CD1c-positive myeloid dendritic cell (primary cell): ENCODE measurements around the gene C4orf51.

Source experiments
- DNase-seq: peaks from one replicate; pipeline ENCODE4 v3.0.0-alpha.2; 2016; ENCODE audit errors: extremely low spot score

Gene C4orf51

DNA sequence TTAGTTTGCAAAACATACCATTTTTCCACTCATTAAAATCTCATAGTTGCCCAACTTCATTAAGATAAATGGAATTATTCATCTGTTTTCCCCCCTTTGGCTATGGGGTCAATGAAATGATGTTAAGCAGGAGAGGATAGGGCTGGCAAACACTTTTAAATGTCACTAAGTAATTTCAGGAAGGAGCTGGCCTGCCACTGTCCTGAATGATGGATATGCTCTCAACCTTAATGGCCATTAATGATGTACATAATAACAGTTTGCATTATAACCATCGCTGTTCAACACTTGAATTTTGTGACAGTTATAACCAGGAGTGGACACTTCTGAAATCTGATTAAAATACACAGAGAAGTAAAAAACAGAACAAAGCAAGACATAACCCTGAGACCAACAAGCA lies 77.2 kb downstream of the C4orf51 start:
- no peak for DNase-seq

DNA sequence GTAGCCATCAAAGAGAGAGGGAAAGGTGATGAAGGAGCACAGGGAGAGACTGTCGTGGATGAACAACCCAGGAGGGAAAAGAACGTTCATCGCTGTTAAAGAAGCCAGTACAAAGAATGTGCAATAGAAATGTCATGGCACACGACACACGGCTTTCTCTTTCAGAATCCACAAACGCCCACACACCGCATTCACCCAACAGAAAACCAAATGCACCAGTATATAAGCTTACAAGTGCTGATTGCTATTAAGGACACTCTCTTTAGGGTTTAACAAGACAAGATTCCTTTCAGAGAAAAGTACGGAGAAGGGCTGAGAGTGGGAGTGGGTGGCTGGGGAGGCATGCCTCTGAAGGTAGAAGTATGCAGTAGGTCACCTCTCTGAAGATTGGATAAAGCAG lies 80.2 kb downstream of the C4orf51 start:
- no peak for DNase-seq

DNA sequence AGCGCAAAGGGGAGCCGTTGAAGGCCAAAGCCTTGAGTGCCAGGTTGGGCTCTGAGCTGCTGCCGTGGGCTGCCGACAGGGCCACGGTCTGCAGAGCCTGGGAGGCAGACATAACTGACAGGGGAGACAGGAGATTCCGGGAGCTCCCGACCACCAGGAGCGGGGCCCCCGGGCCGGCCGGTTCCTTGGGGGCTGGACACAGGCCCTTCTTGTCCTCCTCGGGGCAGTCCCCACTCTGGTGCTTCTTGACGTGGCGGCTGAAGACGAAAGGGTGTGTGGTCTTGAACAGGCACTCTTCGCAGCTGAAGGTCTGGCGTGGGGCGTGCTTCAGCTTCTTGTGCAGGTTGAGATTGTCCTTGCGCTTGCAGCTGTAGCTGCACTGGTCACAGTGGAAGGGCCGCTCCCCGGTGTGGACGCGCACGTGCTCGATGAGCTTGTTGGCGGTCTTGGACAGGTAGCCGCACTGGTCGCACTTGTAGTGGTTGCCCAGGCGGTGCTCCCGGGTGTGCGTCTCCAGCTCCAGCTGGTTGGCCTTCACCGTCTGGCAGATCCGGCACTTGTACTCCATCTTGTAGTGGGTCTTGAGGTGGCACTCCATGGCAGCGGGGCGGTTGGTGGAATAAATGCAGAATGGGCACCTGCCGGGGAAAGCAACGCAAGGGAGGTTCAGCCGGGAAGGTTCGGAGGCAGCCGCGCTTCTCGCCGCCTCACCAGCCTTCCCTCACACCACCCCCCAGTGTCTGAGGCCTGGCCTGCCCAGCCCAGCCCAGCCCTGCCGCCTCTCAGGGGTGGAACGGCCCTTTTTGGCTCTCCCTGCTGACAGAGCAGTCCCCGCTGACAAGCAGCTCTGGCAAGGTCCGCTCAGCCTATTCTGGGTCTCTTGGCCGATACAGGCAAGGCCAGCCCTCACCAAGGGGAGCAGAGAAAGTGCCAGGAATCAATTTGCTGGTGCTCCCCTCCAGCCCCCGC lies 81.3 kb downstream of the C4orf51 start:
- no peak for DNase-seq

DNA sequence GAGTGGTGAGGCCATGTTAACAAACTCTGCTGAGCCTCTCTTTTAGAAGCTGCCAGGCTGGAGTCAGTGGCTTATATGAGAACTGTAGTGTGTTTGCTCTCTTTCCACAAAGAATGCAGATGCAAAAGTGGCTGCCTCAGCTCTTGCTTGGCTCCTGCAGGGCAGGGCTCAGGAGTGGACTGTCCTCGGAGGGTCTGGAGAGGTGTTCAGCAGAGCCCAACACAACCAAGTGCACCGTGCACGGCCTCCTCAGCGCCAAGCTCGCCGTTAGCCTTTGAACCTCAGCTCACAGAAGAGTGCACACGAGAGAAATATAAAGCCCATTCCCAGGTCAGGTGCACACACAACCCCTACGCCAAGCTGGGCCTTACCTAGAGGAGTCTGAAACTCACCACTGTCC lies 82.8 kb downstream of the C4orf51 start:
- no peak for DNase-seq

DNA sequence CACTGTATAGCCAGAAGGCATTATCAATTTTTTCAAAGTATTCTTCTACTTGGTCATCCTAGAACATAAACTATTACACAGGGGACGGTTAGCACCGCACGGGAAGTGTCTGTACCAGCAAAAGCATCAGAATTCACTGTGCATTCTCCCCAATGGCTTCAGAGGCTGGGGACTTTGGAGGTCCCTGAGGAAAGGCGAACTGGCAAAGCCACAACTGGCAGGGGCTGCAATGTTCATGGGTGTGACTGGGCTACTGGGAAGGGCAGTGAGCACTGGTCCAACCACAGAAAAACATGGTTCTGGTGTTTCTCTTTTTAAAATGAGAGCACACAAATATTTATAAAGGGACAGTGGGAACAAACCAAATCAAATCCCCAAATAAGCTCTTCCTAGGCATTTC lies 83.5 kb downstream of the C4orf51 start:
- no peak for DNase-seq

DNA sequence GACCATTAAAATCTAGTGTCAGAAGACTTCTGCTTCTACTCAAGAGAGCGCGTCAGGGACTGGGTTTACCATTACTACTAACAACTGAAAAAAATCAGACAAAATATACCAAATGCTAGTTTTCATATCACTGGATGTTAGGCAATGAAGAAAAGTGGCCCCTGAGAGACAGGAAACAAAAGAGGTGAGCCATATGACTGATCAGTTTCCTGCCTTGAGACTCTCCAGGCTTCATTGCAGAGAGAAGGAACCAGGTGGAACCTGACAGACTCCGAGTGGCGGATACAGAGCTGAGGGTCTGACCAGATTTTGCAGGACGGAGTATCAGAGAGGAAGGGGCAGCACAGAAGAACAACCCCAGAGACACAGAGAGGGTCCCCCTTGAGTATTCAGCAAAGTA lies 86.3 kb downstream of the C4orf51 start:
- DNase-seq = no peak

DNA sequence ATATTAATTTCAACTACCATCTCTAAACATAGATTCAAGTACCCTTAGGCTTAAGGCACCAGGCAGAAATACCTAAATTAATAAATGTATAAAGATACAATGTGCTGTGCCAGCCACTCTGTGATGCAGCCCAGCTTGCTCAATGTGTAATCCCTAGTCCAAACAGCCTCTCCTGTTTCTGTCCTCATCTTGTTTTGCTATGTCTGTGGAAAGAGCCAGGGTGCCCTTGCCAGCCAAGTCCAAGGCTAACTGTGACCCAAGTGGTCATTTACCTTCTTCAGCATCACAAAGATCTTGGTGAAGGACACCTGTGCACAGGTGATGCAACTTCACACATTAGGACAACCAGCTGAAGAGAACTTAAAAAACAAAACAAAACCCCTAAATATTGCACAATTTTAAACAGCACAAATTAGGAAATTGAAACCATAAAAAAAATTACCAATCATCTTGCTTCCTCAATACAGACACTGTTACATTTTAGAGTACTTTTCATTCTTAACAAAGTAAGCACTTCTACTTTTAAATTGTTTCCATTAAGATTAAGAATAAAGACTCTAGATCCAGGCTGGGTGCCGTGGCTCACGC lies 89.6 kb downstream of the C4orf51 start:
- peak; percentile 60 for DNase-seq

DNA sequence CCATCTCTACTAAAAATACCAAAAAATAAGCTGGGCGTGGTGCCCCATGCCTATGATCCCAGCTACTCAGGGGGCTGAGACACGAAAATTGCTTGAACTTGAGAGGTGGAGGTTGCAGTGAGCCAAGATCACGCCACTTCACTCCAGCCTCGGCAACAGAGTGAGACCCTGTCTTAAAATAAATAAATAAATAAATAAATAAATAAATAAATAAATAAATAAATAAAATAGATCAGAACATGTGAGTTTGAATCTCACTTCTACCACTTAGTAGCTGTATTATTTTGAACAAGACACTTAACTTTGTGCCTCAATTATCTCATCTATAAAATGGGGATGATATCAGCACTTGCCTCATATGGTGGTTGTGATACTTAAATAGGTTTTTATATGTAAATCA lies 90.2 kb downstream of the C4orf51 start:
- DNase-seq = no peak

DNA sequence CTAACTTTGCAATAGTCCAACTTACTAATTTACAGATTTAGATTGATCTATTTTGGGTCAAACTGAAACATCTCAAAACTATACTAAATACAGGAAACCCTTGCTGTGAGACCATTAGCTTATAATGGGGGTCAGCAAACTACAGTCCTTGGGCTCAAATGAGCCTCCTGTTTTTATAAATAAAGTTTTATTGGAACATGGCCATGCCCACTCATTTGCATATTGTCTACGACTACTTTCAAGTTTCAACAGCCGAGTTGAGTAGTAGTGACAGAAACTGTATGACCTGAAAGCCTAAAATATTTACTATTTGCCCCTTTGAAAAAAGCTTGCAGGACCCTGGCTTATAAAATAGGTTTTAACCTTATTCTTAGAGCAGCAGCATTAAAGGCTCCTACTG lies 92.4 kb downstream of the C4orf51 start:
- no peak for DNase-seq

DNA sequence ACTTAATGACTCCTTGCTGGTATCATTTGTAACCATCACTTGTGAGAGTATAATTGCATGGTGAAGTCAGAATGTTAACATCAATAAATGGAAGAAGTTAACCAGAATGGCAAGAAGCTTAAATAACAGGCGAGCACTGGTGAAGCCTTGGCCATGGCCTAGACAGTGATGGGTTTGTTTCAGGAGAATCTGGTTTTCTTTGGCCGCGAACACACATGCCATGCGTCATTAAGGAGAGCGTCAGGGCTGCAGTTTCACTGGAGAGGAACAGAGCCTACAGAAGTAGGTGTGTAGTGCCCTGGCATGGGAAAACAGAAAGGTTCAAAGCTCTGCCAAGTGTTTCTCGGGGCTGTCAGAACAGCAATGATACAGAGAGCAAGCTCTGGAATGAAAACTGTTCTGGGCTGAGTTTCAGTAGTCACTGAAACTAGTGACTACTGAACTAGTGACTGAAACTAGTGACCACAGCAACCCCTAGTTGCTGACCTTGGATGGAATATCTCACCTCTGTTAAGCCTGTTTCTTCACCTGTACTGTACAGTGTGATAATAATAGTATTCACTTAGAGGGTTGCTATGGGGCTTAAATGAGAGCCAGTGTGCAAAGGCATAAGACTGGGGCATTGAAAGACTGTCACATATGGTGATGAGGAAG lies 93.8 kb downstream of the C4orf51 start:
- DNase-seq = no peak

DNA sequence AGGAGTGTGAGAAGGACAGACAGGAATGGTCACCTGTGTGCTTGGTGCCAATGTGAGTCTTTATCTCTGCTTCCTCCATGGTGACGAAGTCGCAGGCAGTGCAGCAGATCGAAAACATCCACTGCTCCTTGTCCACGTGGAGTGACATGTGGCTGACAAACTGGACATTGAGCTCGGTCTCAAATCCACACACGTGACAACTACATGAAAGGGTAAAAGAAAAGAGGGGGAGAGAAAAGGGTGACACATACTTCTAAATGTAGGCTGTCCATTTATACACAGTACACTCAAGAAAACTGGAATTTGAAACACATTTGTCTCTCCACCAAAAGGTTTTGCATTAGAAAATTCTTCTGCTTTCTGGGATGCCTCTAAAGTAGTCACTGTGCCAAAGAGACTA lies 94.5 kb downstream of the C4orf51 start:
- no peak for DNase-seq

DNA sequence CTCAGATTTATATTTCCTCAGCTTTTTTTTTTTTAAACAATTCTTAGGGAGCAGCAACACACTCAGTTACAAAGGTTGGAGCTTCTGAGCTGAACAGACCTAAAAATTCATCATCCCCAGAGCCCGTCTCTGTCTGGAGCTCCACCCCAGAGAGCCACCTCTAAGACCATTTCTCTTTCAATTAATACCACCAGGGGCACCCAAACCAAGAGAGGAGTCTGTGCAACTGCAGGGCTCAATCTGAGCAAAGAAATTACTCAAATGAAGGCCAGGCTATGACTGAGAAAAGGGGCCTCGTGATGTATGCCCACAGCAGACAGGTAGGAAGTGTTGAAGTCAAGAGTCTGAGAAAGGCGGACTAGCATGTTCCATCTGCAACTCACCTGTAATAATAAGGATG lies 95.5 kb downstream of the C4orf51 start:
- DNase-seq = no peak

DNA sequence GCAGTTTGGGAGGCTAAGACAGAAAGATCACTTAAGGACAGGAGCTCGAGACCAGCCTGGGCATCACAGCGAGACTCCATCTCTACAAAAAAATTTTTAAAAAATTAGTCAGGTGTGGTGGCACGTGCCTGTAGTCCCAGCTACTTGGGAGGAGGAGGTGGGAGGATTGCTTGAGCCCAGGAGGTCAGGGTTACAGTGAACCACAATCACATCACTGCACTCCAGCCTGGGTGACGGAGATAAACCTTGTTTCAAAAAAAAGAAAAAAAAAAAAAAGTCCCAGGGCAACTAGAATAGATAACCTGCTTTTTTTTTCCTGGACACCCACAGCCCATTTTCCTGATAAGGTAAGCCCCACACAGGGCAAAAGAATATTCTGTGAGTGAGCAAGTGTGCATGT lies 96.3 kb downstream of the C4orf51 start:
- no peak for DNase-seq

DNA sequence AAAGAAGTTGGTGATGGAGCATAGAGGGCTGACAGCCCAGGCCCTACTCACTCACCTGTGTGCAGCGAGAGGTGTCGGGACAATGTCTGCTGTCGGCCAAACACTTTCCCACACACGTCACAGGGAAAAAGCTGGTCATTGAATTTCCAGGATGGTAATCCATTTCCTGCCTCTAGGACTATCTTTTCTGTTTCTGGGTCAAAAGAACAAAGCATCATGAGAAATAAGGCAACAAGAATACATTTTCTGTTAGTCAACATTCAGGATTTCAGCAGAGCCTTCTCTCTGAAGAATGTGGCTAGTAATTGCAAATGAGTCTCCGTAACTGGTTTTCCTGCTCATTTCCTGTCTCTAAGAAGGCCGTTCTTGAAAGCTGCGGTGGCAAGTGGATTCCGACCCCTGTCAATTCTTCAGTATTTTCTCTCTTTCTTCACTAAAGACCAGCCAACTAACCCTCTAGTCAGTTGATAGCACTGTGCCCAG lies 99.4 kb downstream of the C4orf51 start:
- DNase-seq = no peak

DNA sequence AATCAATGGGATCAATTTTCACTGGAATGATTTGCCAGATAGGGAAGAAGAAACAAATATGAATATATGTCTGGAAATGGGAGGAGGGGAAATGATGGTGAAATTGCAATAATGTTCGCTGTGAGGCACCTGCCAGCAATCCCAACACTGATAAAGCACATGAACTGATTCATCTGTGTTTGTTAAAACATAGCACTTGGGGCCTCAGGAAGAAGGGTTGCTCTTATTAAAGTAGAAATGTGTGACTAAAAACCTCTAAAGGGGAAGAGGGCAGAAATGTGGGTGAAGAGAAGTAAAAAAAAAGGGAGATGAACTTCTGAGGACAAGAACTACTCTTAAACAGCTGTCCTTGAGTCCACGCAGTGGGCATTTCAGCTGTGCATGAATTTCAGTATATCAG lies 101.4 kb downstream of the C4orf51 start:
- peak; percentile 30 for DNase-seq
